Measurements from ENCODE around the gene PBXIP1.
"Not testable (repeated sequence)": the region's sequence is repeated elsewhere in the genome, so short reads cannot be mapped to it uniquely, and the experiment has no call there.

Gene PBXIP1

DNA sequence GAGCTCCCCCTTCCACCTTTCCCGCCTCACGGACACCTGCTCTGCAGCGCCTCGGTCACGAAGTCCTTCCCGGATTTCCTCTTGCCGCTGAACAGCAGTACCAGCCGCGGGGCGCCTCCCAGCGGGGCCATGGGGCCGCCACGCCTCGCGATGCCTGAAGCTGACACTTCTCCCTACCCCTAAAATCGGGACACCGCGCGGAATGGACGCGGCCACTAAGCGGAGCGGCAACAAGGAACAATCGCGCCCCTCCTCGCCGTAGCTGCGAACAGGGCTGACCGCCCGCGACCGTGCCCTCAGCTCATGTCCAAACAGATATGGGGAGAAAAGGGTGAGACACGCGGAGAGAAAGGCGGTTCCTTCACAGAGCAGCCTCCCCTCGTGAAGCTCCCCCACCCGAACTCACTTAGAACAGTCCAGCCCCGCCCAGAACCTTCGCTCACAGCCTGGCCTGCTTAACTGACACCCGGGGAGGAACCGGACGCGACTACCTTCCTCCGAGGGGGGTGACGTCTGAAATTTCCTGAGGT lies 19.3 kb downstream of the PBXIP1 start, which contains the start of gene PMVK:
PMVK (minus strand) TSS at position 165 of the 530 bp plus-strand sequence; CDS start at position 131, 34 bp downstream.
- DNase-seq (ENCODE audit: low spot score), result peak; percentile 97

DNA sequence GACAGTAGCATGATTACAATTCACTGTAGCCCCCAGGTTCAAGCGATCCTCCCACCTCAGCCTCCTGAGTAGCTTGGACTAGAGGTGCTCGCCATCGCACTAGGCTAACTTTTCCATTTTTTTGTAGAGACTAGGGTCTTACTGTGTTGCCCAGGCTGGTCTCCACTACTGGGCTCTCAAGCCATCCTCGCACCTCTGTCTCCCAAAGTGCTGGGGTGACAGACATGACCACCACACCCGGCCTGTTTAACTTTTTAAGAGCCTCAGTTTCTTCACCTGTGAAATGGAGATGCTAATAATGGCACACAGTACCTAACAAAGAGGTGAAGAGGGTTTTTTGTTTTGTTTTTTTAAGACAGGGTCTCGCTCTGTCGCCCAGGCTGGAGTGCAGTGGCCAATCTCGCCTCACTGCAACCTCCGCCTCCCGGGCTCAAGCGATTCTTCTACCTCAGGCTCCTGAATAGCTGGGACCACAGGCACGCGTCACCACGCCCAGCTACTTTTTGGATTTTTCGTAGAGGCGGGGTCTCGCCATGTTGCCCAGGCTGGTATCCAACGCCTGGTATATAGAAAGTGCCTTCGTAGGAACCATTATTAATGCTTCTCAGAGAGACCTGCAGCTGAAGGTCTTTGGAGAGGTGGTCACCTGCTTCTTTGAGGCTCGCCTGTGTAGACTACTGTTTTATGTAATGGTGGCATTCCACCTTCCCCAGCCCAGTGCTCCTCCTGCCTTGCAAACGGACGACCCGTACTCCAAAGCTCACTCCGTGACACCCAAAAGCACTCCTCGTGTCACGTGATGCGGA lies 19.9 kb downstream of the PBXIP1 start:
- no peak for DNase-seq (ENCODE audit: low spot score)

DNA sequence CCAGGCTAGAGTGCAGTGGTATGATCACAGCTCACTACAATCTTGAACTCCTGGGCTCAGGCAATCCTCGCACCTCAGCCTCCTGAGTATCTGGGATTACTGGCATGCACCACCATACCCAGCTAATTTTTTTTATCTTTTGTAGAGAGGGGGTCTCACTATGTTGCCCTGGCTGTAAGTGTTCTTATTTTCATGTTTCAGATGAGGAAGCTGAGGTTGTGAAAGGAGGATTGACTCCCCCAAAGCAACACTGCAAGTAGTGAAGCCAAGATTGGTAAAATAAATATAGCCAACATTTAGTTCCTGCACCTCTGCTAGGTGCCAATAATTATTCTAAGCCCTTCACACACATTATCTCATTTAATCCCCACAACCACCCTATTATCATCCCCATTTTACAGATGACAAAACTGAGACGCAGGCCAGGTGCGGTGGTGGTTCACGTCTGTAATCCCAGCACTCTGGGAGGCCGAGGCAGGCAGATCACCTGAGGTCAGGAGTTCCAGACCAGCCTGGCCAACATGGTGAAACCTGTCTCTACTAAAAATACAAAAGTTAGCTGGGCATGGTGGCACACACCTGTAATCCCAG lies 21.4 kb downstream of the PBXIP1 start:
- no peak for DNase-seq (ENCODE audit: low spot score)

DNA sequence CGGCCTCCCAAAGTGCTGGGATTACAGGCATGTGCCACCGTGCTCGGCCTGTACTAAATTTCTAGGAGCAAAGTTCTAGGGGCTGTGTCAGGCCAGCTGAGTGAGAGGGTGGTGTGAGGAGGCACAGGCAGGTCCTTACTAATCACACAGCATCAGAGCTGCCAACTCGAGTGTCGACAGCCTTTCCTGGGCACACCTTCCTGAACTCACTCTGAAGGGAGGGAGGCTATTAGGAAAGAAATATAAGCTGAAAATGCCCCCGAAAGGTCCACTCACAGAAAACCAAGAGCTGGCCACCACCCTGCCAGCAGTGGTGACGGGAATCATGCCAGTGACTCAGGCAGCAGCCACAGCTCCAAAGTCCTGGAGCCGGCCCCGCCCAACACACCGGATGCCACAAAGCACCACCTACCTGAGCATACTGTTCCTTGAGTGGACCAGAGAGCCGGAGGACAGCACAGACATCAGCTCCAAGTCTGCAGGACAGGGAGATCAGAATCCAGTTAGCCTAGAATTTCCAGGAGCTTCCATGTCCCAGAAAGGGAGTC lies 23.9 kb downstream of the PBXIP1 start:
- DNase-seq (ENCODE audit: low spot score), result no peak

DNA sequence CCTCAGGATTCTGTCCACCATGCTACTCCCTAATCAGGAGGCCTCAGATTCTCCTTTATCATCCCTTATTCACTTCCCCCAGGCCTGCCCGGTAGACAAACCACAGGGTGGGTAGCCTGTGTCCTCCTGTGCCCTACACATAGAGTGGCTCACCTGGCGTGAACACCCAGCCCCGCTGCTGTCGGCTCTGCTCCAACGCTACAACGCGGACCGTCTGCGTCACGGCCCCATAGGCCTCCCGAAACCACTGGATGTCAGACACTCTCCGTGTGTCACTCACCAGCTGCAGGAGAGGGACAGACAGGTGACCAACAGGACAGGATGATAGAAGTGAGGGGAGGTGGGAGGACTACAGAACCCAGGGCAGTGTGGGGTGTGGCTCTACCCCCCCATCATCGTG lies 29.7 kb downstream of the PBXIP1 start:
- no peak for DNase-seq (ENCODE audit: low spot score)

DNA sequence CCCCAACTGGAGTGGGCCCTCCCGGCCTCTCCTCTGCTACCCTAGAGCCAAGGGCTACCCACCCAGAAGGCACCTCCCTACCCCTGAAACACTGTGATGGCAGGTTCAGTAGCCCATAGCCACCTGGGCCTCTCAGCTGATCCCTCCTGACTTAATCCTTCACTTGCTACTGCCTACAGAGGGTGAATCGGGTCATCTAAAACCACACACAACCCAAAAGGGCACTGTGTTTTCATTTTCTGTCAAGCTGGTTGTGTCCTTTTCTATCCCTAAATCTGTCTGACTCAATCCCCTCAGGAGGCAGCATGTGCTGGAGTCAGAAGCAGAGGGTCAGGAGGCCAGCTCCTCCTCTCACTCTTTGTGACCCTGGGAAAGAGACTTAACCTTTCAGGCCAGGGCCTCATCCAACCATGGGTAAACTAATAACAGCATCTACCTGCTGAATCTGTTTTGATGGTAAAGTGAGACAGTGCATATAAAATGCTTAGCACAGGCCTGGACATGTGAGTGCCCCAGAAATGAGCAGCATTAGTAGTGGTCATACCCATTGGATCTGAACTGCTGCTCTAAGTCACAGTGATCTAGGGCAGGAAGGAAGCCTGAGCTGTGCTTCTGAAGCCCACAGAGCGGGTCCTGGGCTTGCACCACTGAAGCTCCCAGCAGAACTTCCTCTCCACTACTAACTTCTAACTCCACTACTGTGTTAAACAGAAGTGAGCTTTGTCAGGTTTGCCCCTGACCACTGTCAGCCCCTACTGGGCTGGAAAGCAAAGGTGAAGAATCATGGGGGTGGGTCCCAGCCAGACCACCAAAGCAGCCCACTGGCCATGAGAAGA lies 30.3 kb downstream of the PBXIP1 start:
- DNase-seq (ENCODE audit: low spot score), result no peak

DNA sequence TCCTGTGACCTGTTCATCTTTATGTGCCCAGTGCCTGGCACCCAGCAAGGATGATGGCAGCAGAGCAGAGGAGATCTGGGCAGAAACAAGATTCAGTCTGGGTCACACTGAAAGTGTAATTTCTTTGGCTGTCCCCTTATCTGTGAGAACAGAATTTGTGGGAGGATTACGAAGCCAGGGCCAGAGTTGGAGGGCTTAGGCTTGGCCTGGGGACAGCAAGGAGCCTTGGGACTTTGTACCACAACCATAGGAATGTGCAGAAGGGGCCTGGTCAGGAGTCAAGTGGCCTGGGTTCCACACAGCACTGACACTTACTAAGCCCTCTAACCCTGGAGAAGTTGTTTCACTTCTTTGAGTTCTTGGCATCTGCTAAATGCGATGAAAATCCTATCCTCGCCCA lies 32.2 kb downstream of the PBXIP1 start:
- no peak for DNase-seq (ENCODE audit: low spot score)

GRCh38 chr1:154913273-154913672 lies 42.6 kb downstream of the PBXIP1 start:
- DNase-seq (ENCODE audit: low spot score), result no peak

DNA sequence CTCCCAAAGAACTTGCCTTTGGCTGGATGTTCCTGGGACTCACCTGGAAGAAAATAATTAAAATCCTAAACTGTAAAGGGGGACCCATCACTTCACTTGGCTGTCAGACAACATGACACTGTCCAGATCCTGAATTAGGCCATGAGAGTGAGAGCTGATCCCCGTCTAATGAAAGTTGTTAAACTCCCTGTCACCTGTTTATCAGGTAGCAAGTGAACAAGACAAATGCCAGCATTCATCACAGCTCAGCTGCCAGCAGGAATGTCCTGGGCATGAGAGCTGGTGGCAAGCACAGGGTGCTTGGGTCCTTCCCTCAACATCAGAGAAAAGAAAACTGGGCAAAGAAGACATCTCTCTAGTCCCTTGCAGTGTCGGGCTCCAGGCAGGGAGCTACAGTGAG lies 43.1 kb downstream of the PBXIP1 start:
- no peak for DNase-seq (ENCODE audit: low spot score)

DNA sequence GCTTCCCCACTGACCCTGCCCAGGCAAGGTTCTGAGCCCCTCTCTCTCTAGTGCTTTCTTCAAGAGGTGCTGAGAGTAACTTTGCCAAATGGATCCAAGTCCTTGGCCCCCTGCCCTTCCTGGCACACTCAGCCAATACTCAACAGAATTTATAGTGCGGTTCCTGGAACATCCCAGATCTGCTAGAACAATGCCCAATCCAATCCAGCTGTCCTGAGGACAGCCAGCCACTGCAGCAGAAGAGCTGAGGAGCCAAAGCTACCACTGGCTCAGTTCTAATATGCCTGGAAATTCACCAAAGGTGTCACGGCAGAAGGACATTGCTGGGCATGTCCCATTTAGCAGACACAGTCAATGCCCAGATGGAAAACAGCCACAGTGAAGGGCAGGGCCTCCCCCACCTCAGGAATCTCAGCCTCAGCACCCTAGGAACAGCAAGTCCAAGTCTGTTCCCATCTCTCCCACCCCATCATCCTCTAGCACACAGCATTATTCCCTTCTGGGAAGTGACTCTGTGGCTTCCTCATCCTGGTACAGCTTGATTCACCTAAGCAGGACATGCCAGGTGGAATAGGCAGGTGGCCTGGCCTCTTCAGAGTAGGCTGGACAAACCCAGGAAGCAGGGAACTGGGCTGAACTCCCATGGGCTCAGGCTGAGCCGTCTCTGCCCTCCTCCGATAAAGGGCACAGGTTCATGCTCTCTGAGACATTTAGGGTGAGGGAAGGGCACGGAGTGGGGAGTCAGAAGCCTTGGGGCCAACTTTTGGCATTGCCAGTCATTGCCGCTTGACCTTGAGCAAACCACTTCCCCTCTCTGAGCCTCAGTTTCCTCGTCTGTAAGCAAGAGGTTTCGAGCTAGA lies 44.0 kb downstream of the PBXIP1 start:
- DNase-seq (ENCODE audit: low spot score), result no peak

DNA sequence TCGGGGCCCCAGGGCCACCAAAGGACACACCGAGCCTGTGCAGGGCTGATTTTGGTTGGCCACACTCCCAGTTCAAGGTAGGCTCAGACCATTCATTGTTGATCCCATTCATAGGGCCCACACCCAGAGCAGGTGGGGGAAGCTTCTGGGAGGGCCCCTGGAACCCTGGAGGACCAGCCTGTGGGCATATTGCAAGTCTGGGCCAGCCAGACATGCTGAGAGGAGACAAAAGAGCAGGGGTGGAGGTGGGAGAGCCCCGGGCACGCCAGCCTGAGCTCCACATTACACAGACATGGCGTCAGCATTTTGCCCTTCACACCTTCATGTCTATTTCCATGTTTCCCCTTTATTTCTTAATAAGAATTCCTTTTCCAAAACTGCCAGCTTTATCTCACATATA lies 45.0 kb downstream of the PBXIP1 start:
- no peak for DNase-seq (ENCODE audit: low spot score)

DNA sequence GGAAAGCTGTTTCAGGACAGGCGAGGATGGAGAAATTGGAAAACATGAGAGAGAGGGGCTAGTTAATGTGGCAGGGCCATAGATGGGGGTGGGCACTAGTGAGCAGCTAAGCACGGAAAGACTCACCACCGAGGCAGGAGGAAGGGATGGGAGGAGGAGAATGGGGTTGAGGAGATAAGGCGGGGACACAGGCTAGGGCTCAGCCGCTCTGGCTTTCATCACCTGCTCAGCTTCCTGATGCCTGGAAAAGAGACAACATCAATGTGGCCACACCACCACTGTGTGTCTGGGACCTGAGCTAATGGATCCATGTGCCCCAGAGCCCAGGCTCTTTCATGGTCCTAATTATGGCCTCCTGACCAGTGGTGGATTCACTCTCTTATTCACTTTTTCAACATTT lies 47.0 kb downstream of the PBXIP1 start:
- no peak for DNase-seq (ENCODE audit: low spot score)

DNA sequence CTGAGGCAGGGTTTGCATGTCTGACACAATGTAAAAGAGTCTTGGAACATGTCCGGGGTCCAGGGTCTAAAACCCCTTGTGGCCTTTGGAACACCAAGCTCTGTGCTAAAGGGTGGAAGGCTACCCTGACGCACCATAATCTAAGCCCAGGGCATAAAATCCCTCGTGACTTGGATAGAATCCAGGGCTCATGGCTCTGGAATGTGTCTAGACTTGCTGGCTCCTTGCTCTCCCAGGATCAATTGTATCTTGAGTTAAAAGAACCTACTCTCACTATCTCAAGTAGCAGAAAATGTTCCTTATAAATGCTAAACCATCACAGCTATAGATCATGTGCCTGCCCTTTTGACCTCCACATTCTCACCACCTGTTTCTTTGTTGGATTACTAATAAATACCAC lies 47.8 kb downstream of the PBXIP1 start:
- not testable (repeated sequence) for DNase-seq (ENCODE audit: low spot score)

DNA sequence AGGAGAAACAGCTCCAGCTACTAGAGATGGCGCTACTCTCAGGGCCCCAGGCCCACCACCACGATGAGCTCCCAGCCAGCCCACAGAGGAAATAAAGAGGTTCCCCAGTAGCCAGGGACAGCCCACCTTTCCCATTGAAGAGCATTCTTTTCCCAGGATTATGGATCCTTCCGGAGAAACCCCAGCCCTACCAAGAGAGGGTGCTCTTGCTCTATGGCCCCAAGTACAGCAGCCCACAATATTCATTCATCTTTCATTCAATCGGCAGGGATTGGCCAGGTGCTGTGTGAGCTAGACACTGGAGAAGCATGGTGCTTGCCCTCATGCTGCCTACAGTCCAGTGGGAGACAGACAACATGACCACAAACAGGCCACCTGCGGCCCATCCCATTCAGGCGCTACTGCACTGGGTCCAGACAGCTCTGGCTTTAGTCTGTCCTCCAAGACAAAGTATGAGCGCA lies 49.2 kb downstream of the PBXIP1 start:
- peak; percentile 31 for DNase-seq (ENCODE audit: low spot score)

GRCh38 chr1:154902938-154903566 lies 52.8 kb downstream of the PBXIP1 start:
- no peak for DNase-seq (ENCODE audit: low spot score)

DNA sequence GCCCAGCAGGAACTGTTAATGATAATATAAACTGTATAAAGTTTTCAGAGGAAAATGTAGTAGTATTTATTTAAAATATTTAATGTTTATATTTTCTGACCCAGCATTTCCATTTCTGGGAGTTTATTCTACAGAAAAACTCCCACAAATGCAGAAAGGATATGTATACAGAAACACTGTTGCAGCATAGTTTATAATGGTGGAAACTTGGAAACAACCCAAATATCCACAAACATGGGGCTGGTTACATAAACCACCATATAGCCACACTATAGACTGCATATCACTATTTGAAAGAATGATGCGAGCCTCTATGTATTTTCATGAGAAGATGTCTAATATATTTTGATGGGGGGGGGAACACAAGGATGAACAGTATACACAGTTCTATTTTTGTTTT lies 54.3 kb downstream of the PBXIP1 start:
- DNase-seq (ENCODE audit: low spot score), result no peak

GRCh38 chr1:154899041-154899440 lies 56.9 kb downstream of the PBXIP1 start:
- no peak for DNase-seq (ENCODE audit: low spot score)

DNA sequence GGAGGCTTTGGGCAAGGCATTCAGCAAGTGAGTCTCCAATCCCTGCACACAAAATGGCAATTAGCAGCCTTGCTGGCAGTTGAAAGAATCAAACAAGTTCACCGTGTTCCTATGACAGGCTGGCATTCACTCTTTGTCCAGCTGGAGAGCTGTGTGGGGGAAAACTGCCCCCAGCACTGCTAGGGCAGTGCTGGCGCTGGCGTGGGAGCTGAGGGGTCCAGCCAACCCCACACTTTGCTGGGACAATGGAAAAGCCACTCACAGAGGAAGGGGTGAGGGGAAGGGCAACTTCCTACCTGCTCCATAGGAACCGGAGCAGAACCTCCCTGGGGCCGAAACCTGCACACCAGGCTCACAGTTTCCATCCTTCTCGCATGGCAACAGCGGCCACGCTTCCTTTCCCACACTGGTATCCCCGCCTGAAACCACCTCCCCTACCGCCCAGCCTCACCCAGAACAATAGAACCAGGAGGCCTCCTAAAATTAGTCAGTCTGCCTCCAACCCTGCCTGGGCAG lies 59.1 kb downstream of the PBXIP1 start:
- no peak for DNase-seq (ENCODE audit: low spot score)

DNA sequence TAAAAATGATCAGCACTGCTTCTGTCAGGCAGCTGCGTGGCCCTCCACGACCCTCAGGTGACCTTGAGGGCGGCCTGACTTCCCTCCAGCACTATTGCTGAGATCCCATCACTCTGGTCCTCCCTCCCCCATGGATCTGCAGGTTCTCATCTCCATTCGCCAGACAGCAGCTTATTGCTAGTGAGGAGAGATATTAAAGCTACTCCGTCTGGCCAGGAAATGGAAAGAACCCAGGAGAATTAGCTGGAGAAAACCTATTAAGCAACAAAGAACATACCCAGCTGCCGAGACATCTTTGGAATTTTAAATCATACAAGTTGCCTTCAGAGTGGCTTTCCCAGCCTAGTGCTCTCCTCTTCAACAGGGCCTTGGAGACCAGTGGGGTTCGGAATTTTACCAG lies 60.1 kb downstream of the PBXIP1 start:
- DNase-seq (ENCODE audit: low spot score), result no peak

All from cerebellar cortex (tissue), 1 donor.